ENCODE data around the gene PROX2. TPM values are rescaled to one million over a fixed set of nuclear protein-coding genes. Genes with fewer than 3 reads are reported as not detected.

Gene PROX2
- total and polyA plus RNA-seq, 7 experiments from 2014 or later, result 0.05 to 0.54 (median 0.10) TPM; not detected in 3

DNA sequence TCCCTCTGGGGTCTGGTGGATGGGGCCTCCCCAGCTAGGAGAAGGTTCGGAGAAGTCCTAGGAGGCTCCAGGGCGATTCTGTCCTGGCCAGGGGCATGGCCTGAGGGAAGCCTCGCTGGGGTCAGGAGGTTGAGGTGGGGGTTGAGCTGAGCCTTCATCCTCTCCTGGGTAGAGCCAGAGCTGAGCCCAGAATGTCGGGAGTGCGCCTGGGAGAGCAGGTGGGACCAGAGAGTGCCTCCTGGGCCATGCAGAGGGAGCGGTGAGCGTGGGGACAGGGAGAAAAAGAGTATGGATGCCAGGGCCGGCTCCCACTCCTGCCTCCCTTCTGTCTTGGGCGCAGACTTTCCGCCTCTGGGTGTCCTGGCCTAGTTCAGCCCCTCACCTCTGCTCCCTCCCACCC is 34.0 kb upstream of the PROX2 start:
- H3K4me3 ChIP-seq (ENCODE audit: low read length), result no peak overlapping the region
- ATAC-seq (no peak), DNase-seq (no peak)
- Mint-ChIP-seq H3K27ac (no peak overlapping the region), H3K4me3 (no peak overlapping the region), H3K36me3 (no peaks in the 10 kb centered on the region), H3K4me1 (peaks cover 0 to 18% (median 4%) of the 10 kb centered on the region in 7 donors), H3K27me3 (no peaks in the 10 kb centered on the region), H3K9me3 (no peaks in the 10 kb centered on the region)
- H3K4me1 ChIP-seq (ENCODE audit: control insufficient read depth in 2 of 2, insufficient read depth in 2 of 2, low read length in 2 of 2), result peaks cover 0 to 6% of the 10 kb centered on the region in 2 donors
- H3K27ac ChIP-seq (ENCODE audit: low read depth, low read length), result no peak overlapping the region
- ChIA-PET CTCF (interaction anchor here (0.8 to 11.8 kb wide), 2 partner anchors 27 to 51 kb away, joined by 4 to 317 read pairs; no protein-coding TSS in a partner anchor), POLR2A (no interaction called here)
- H3K9me3 ChIP-seq (ENCODE audit: control insufficient read depth in 2 of 3, low read length in 3 of 3), result no peaks in the 10 kb centered on the region
- H3K27me3 ChIP-seq (ENCODE audit: control insufficient read depth in 2 of 2, insufficient read depth in 2 of 2, low read length in 2 of 2), result no peaks in the 10 kb centered on the region
- intact Hi-C loops (cut with micrococcal nuclease), result no loop called here
- no peaks in the 10 kb centered on the region for H3K36me3 ChIP-seq (ENCODE audit: control insufficient read depth in 2 of 3, insufficient read depth in 3 of 3, low read length in 3 of 3)

DNA sequence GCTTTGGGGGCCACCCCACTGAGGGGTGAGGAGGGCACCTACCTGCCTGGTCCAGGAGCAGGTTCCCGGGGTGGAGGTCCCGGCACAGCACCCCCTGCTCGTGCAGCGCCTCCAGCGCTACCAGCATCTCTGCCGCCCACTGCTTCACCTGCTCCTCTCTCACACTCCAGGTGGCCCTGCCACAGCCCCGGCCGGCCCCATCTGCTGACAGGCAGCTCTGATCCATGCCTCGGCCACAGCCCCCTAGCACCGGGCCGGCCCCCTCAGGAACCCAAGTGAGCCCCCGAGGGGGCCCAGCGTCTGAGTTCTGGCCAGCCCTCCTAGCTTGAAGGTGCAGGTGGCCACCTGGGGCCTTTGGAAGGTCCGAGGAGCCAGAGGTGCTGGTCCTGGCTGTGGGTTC is 33.6 kb upstream of the PROX2 start:
- Histone ChIP-seq H3K36me3 (ENCODE audit: control insufficient read depth in 2 of 3, insufficient read depth in 3 of 3, low read length in 3 of 3) (no peaks in the 10 kb centered on the region), H3K27me3 (ENCODE audit: control insufficient read depth in 2 of 2, insufficient read depth in 2 of 2, low read length in 2 of 2) (no peaks in the 10 kb centered on the region), H3K4me3 (ENCODE audit: low read length) (no peak overlapping the region), H3K9me3 (ENCODE audit: control insufficient read depth in 2 of 3, low read length in 3 of 3) (no peaks in the 10 kb centered on the region), H3K4me1 (ENCODE audit: control insufficient read depth in 2 of 2, insufficient read depth in 2 of 2, low read length in 2 of 2) (peaks cover 0 to 6% of the 10 kb centered on the region in 2 donors), H3K27ac (ENCODE audit: low read depth, low read length) (no peak overlapping the region)
- no peak for DNase-seq
- ChIA-PET CTCF (interaction anchor here (0.8 to 11.8 kb wide), 2 partner anchors 26 to 50 kb away, joined by 4 to 317 read pairs; no protein-coding TSS in a partner anchor), POLR2A (no interaction called here)
- no peak overlapping the region for H3K4me3 Mint-ChIP-seq
- no peak overlapping the region for H3K27ac Mint-ChIP-seq
- no peaks in the 10 kb centered on the region for H3K36me3 Mint-ChIP-seq
- H3K4me1 Mint-ChIP-seq, result peaks cover 0 to 22% (median 4%) of the 10 kb centered on the region in 7 donors
- ATAC-seq, result no peak
- H3K9me3 Mint-ChIP-seq, result no peaks in the 10 kb centered on the region
- intact Hi-C loops (cut with micrococcal nuclease), result no loop called here
- no peaks in the 10 kb centered on the region for H3K27me3 Mint-ChIP-seq

DNA sequence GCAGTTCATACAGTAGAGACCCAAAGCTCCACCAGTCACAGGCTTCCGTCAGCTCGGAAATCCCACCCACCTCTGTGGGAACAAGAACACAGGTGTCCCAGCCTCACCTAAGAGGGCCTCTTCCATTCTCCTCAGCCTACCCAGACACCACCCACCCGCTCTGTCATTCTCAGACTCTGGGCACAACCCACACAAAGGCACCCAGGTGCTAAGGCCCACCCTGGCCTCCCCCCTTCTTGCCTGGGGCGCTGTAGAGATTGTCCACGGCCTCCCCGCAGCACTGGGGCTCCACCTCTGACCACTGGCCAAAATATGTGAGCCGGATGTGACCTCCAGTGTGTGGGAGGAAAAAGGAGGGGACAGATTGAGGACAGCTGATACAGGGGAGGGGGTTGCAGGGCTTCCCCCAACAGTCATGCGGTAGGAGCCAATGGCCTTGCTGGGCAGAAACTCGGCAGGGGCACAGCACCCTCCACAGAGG is 33.0 kb upstream of the PROX2 start:
- intact Hi-C loops (cut with micrococcal nuclease), result no loop called here
- no peak for DNase-seq
- CTCF ChIA-PET, result interaction anchor here (2.0 to 11.8 kb wide), 3 partner anchors 27 to 50 kb away, joined by 5 to 317 read pairs (median 50); partner anchors contain the start of gene DLST

DNA sequence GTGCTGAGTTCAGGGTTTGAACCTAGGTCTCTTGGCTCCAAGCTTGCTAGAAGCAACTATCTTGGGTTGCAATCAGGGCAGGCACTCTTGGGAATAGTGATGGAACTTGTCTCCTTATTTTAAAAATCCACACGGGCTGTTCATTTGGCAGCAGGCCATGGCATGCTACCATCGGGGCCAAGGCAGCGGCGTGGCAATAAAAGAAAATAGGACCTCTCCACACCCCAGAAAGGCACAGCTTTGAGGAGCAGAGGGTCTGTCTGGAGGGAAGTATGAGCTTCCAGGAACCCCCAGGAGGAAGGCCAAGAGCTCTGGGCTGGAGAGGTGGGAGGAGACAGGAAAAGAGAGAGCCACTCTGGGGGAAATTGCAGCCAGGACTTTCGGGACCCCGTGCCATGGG is 31.8 kb upstream of the PROX2 start:
- DNase-seq (no peak), ATAC-seq (no peak)
- no peak overlapping the region for H3K27ac ChIP-seq (ENCODE audit: low read depth, low read length)
- CTCF ChIA-PET, result interaction anchor here (0.8 to 11.8 kb wide), 6 partner anchors 14 to 65 kb away, joined by 3 to 317 read pairs (median 4); partner anchors contain the start of gene DLST
- Mint-ChIP-seq H3K27ac (peak overlapping the region in 1 of 9 donors; percentile 32), H3K36me3 (peaks cover 0 to 8% (median 0%) of the 10 kb centered on the region in 5 donors), H3K4me3 (no peak overlapping the region), H3K4me1 (peaks cover 0 to 23% (median 5%) of the 10 kb centered on the region in 7 donors), H3K9me3 (no peaks in the 10 kb centered on the region), H3K27me3 (no peaks in the 10 kb centered on the region)
- H3K4me1 ChIP-seq (ENCODE audit: control insufficient read depth in 2 of 2, insufficient read depth in 2 of 2, low read length in 2 of 2), result peaks cover 0 to 6% of the 10 kb centered on the region in 2 donors
- no peaks in the 10 kb centered on the region for H3K27me3 ChIP-seq (ENCODE audit: control insufficient read depth in 2 of 2, insufficient read depth in 2 of 2, low read length in 2 of 2)
- H3K9me3 ChIP-seq (ENCODE audit: control insufficient read depth in 2 of 3, low read length in 3 of 3), result no peaks in the 10 kb centered on the region
- peaks cover 0 to 6% (median 0%) of the 10 kb centered on the region in 3 experiments for H3K36me3 ChIP-seq (ENCODE audit: control insufficient read depth in 2 of 3, insufficient read depth in 3 of 3, low read length in 3 of 3)
- intact Hi-C loops (cut with micrococcal nuclease), result no loop called here
- H3K4me3 ChIP-seq (ENCODE audit: low read length), result no peak overlapping the region
- POLR2A ChIA-PET, result interaction anchor here (0.5 to 3.8 kb wide), 3 partner anchors 46 to 655 kb away, joined by 3 to 39 read pairs (median 3); no protein-coding TSS in a partner anchor

More for the DNA sequence above, 33.0 kb upstream of the PROX2 start:
- H3K27me3 Mint-ChIP-seq, result no peaks in the 10 kb centered on the region
- Histone ChIP-seq H3K27me3 (ENCODE audit: control insufficient read depth in 2 of 2, insufficient read depth in 2 of 2, low read length in 2 of 2) (no peaks in the 10 kb centered on the region), H3K4me3 (ENCODE audit: low read length) (no peak overlapping the region), H3K4me1 (ENCODE audit: control insufficient read depth in 2 of 2, insufficient read depth in 2 of 2, low read length in 2 of 2) (peaks cover 0 to 6% of the 10 kb centered on the region in 2 donors), H3K36me3 (ENCODE audit: control insufficient read depth in 2 of 3, insufficient read depth in 3 of 3, low read length in 3 of 3) (no peaks in the 10 kb centered on the region), H3K27ac (ENCODE audit: low read depth, low read length) (no peak overlapping the region), H3K9me3 (ENCODE audit: control insufficient read depth in 2 of 3, low read length in 3 of 3) (no peaks in the 10 kb centered on the region)
- no peak overlapping the region for H3K4me3 Mint-ChIP-seq
- peak overlapping the region in 1 of 9 donors; percentile 23 for H3K27ac Mint-ChIP-seq
- H3K4me1 Mint-ChIP-seq, result peaks cover 0 to 23% (median 4%) of the 10 kb centered on the region in 7 donors
- no peak for ATAC-seq
- H3K9me3 Mint-ChIP-seq, result no peaks in the 10 kb centered on the region
- POLR2A ChIA-PET, result interaction anchor here (0.6 to 1.0 kb wide), 2 partner anchors 26 to 626 kb away, joined by 3 to 4 read pairs; no protein-coding TSS in a partner anchor
- peaks cover 0 to 2% (median 0%) of the 10 kb centered on the region in 5 donors for H3K36me3 Mint-ChIP-seq

DNA sequence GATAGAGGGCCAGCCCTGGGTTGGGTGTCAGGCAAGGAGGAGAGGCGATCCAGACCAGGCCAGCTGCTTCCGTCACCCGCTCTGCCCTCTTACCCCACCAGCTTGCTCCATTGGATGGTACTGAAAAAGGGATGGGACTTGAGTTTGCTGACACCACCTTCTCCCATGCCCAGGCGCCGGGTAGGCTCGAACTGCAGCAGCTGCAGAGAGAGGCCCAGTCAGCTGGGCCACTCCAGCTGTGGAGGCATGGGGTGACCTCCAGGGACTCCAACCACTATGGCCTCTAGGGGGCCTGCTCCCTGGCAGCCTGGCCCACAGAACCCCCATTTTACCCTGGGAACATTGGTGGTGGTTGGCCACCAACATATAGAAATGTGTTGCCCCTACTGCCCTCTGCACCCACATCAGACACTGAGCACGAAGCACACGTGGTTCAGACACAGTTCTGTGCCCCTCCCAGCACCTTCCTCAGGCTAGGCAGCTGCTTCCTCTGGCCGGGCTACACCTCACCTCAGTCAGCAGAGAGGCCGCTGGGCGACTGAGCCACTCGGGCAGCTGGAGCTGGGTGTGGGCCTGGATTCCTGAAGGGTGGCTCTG is 31.1 kb upstream of the PROX2 start:
- no peak for DNase-seq
- H3K4me1 Mint-ChIP-seq, result peaks cover 0 to 23% (median 4%) of the 10 kb centered on the region in 7 donors
- H3K27ac Mint-ChIP-seq, result peak overlapping the region in 2 of 9 donors; percentile 24 to 32
- peaks cover 0 to 13% (median 0%) of the 10 kb centered on the region in 5 donors for H3K36me3 Mint-ChIP-seq
- no peak overlapping the region for H3K4me3 Mint-ChIP-seq
- Histone ChIP-seq H3K4me1 (ENCODE audit: control insufficient read depth in 2 of 2, insufficient read depth in 2 of 2, low read length in 2 of 2) (peaks cover 0 to 6% of the 10 kb centered on the region in 2 donors), H3K9me3 (ENCODE audit: control insufficient read depth in 2 of 3, low read length in 3 of 3) (no peaks in the 10 kb centered on the region), H3K36me3 (ENCODE audit: control insufficient read depth in 2 of 3, insufficient read depth in 3 of 3, low read length in 3 of 3) (peaks cover 0 to 13% (median 3%) of the 10 kb centered on the region in 3 experiments), H3K27me3 (ENCODE audit: control insufficient read depth in 2 of 2, insufficient read depth in 2 of 2, low read length in 2 of 2) (no peaks in the 10 kb centered on the region), H3K27ac (ENCODE audit: low read depth, low read length) (no peak overlapping the region), H3K4me3 (ENCODE audit: low read length) (no peak overlapping the region)
- no peaks in the 10 kb centered on the region for H3K27me3 Mint-ChIP-seq
- ChIA-PET CTCF (interaction anchor here (0.6 to 11.8 kb wide), 13 partner anchors 10 to 298 kb away, joined by 3 to 317 read pairs (median 4); partner anchors contain the start of gene DLST), POLR2A (interaction anchor here (0.5 to 3.8 kb wide), 5 partner anchors 40 to 654 kb away, joined by 3 to 39 read pairs (median 3); no protein-coding TSS in a partner anchor)
- intact Hi-C loops (cut with micrococcal nuclease), result no loop called here
- H3K9me3 Mint-ChIP-seq, result no peaks in the 10 kb centered on the region
- ATAC-seq, result no peak

DNA sequence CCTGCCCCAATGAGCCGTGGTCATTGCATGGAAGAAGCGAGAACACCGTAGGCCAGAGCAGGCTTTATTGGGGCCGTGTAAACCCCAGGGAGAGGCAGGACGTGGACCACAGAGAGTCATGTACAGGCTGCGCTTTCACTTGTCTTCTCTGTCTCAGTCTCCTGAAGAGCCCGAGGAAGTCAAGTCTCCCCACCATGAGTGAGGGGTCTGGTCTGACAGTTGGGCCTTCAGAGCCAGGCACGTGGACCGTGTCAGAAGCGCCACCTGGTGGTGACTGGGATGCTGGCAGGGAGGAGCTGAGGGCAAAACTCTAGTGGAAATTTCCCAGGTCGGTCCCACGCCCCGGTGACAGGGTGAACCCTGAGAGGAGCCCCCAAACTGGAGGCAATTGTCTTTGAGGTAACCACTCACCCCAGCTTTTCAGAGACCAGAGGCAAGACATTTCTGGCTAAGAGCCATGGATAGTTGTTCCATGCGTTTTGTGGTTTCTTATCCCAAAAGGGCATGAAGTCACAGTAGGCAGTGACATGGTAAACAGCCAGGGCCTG is 29.7 kb upstream of the PROX2 start:
- H3K4me3 Mint-ChIP-seq, result no peak overlapping the region
- POLR2A ChIA-PET, result interaction anchor here (0.6 to 3.8 kb wide), 8 partner anchors 13 to 183 kb away, joined by 3 to 39 read pairs (median 4); no protein-coding TSS in a partner anchor
- DNase-seq (peak; percentile 56 to 83 (median 71)), ATAC-seq (peak; percentile 76)
- peaks cover 11 to 27% (median 15%) of the 10 kb centered on the region in 3 experiments for H3K36me3 ChIP-seq (ENCODE audit: control insufficient read depth in 2 of 3, insufficient read depth in 3 of 3, low read length in 3 of 3)
- no peak overlapping the region for H3K4me3 ChIP-seq (ENCODE audit: low read length)
- CTCF ChIA-PET, result interaction anchor here (0.6 to 11.8 kb wide), 31 partner anchors 9 to 1048 kb away, joined by 3 to 317 read pairs (median 4); partner anchors contain the start of genes DLST and RPS6KL1
- H3K4me1 ChIP-seq (ENCODE audit: control insufficient read depth in 2 of 2, insufficient read depth in 2 of 2, low read length in 2 of 2), result peaks cover 0 to 6% of the 10 kb centered on the region in 2 donors
- intact Hi-C loops (cut with micrococcal nuclease), result loop anchor here (1.0 to 2.0 kb wide), 5 partner anchors 23 to 296 kb away; partner anchors contain the start of gene DLST (in 1 of the 2)
- no peaks in the 10 kb centered on the region for H3K9me3 Mint-ChIP-seq
- peaks cover 0 to 17% (median 0%) of the 10 kb centered on the region in 5 donors for H3K36me3 Mint-ChIP-seq
- peak overlapping the region in 5 of 9 donors; percentile 48 to 81 (median 77) for H3K27ac Mint-ChIP-seq
- H3K27me3 Mint-ChIP-seq, result no peaks in the 10 kb centered on the region
- no peaks in the 10 kb centered on the region for H3K27me3 ChIP-seq (ENCODE audit: control insufficient read depth in 2 of 2, insufficient read depth in 2 of 2, low read length in 2 of 2)
- peaks cover 0 to 23% (median 4%) of the 10 kb centered on the region in 7 donors for H3K4me1 Mint-ChIP-seq
- no peaks in the 10 kb centered on the region for H3K9me3 ChIP-seq (ENCODE audit: control insufficient read depth in 2 of 3, low read length in 3 of 3)
- peak overlapping the region; percentile 38 for H3K27ac ChIP-seq (ENCODE audit: low read depth, low read length)
